ENCODE results near the gene RHOA. TPM values are rescaled to one million over a fixed set of nuclear protein-coding genes. Genes with fewer than 3 reads are reported as not detected.
"Not testable (repeated sequence)": the region's sequence is repeated elsewhere in the genome, so short reads cannot be mapped to it uniquely, and the experiment has no call there.

The RHOA gene
- polyA plus RNA-seq, 2 of the 4 experiments (the other 2 are of a cell fraction) = 332 to 549 TPM

GRCh38 chr3:49358217-49358883 lies 53.4 kb downstream of the RHOA start, which contains the start of gene GPX1 (continued):
- TF ChIP-seq PHF8 (IDR thresholded peaks at IDR 0.05; ENCODE audit: borderline replicate concordance, low read depth) (no peak), POLR2AphosphoS2 (conservative IDR thresholded peaks at IDR 0.05; ENCODE audit: low read length) (peak; percentile 83; the same call in 1 of the 2 replicates), BHLHE40 (IDR thresholded peaks at IDR 0.05; ENCODE audit: low read depth, low read length) (no peak; the same call in 1 of the 2 replicates), RARB (CRISPR knock-in tag; IDR thresholded peaks at IDR 0.05) (no peak), RCOR1 (IDR thresholded peaks at IDR 0.05; ENCODE audit: low read depth, low read length) (no peak), HOXB13 (CRISPR knock-in tag; IDR thresholded peaks at IDR 0.05; ENCODE audit: low read depth) (peak; percentile 55; the same call in 1 of the 2 replicates), FOSB (CRISPR knock-in tag; IDR thresholded peaks at IDR 0.05) (no peak), EHMT2 (IDR thresholded peaks at IDR 0.05; ENCODE audit: low read depth) (no peak), TP53 (CRISPR knock-in tag; IDR thresholded peaks at IDR 0.05) (peak; percentile 85; the same call in 1 of the 2 replicates), ZNF302 (CRISPR knock-in tag; IDR thresholded peaks at IDR 0.05) (no peak), ZC3H11A (IDR thresholded peaks at IDR 0.05) (no peak), BCL3 (IDR thresholded peaks at IDR 0.05) (peak; percentile 70; the same call in 1 of the 3 replicates), SMC3 (IDR thresholded peaks at IDR 0.05) (no peak)

DNA sequence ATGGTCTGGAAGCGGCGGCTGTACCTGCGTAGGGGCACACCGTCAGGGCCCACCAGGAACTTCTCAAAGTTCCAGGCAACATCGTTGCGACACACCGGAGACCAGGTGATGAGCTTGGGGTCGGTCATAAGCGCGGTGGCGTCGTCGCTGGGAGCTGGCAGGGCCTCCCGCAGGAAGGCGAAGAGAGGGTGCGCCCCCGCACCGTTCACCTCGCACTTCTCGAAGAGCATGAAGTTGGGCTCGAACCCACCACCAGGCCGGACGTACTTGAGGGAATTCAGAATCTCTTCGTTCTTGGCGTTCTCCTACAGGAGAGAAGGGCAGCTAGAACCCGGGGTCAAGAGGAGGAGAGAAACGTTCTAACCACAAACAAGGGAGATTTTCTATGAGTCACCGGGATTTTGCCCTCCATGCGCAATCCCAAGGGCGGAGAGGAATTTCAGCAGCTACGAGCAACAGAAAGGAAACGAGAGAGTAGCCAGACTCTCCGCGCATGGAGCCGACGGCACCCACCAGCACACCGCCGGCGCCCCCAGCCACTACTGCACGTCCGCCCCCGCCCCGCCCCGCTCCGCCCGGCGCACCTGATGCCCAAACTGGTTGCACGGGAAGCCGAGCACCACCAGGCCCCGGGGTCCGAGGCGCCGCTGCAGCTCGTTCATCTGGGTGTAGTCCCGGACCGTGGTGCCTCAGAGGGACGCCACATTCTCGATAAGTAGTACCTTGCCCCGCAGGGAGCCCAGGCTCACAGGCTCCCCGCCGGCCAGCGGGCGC lies 54.1 kb downstream of the RHOA start:
- DNase-seq (ENCODE audit: low read depth in 1 of 2, low spot score in 1 of 2) (peak; percentile 31 to 46), ATAC-seq (peak; percentile 26 to 50)
- Histone ChIP-seq H3K4me2 (peak overlapping the region; percentile 85), H3K27ac (peak overlapping the region; percentile 87 to 99), H3K4me3 (peak overlapping the region; percentile 67), H3K4me1 (peaks cover 22% of the 10 kb centered on the region)
- not testable (repeated sequence) for H3K9me3 ChIP-seq; FAIRE-seq; TF ChIP-seq FOSL2 (IDR thresholded peaks at IDR 0.05)
- ChIA-PET CTCF (interaction anchor here (0.8 to 1.7 kb wide), 2 partner anchors 18 kb away, joined by 3 to 6 read pairs; partner anchors contain the start of gene USP4), POLR2A (interaction anchor here (1.0 to 2.9 kb wide), 4 partner anchors 18 to 186 kb away, joined by 3 to 17 read pairs (median 8); partner anchors contain the start of genes DAG1, KLHDC8B, RHOA and TCTA)
- TF ChIP-seq FOSL2 (CRISPR knock-in tag; IDR thresholded peaks at IDR 0.05) = peak; percentile 72
- 8% methylated on average over 13 of the region's 63 CpGs for WGBS (ENCODE audit: missing lambda C conversion rate)

GRCh38 chr3:49357095-49357442 lies 54.7 kb downstream of the RHOA start:
- ChIA-PET POLR2A (interaction anchor here (1.0 to 2.9 kb wide), 3 partner anchors 17 to 186 kb away, joined by 3 to 17 read pairs (median 14); partner anchors contain the start of genes KLHDC8B, RHOA, TCTA and USP4), CTCF (interaction anchor here (0.8 kb wide), 1 partner anchor 17 kb away, joined by 3 read pairs; the partner anchor contains the start of gene USP4)
- FAIRE-seq; ATAC-seq; DNase-seq (ENCODE audit: low read depth in 1 of 2, low spot score in 1 of 2); H3K9me3 ChIP-seq: not testable (repeated sequence)
- Histone ChIP-seq H3K4me2 (peak overlapping the region; percentile 85), H3K27ac (peak overlapping the region; percentile 87 to 99), H3K4me1 (peaks cover 28% of the 10 kb centered on the region), H3K4me3 (peak overlapping the region; percentile 67)
- 60% methylated on average over 8 of the region's 10 CpGs for WGBS (ENCODE audit: missing lambda C conversion rate)
- 0 out of 5 replicates have a peak, but pooled peaks of 1 of the 2 experiments have one; percentile 12 for TF ChIP-seq JUN (IDR thresholded peaks at IDR 0.05)

DNA sequence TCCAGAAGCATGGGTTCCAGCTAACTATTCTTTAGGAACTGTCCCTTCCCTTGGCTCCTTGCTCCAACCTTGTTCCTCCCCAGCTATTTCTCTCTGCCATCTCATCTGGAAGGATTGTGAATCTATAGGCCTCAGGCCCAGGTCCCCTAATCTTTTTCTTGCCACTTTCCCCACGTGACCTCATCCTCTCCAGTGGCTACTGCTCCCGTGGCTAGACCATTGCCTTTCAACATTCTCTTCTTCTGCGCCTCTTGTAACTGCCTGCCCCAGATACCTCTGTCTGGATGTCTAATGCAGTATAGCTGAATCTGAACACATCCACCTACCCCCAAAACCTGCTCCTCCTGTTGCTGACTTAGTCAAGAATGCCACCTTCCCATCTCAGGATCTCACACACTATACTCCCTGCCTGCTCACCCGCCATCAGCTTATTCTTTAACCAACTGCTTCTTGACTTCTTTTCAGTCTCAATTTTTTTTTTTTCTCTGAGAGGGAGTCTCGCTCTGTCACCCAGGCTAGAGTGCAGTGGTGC lies 58.8 kb downstream of the RHOA start:
- WGBS (ENCODE audit: missing lambda C conversion rate) = 94% methylated on average over 5 of the region's 5 CpGs
- DNase-seq (ENCODE audit: low read depth in 1 of 2, low spot score in 1 of 2) (no peak), FAIRE-seq (no peak), ATAC-seq (no peak)
- CTCF ChIA-PET = interaction anchor here (1.6 to 2.9 kb wide), 2 partner anchors 13 to 182 kb away, joined by 7 to 13 read pairs; partner anchors contain the start of genes KLHDC8B and USP4
- POLR2A ChIA-PET = no interaction called here
- Histone ChIP-seq H3K4me2 (no peak overlapping the region), H3K27ac (peak overlapping the region in 1 of 2 experiments; percentile 83; a peak in 2 of 6 replicates), H3K4me3 (no peak overlapping the region), H3K4me1 (peaks cover 31% of the 10 kb centered on the region), H3K9me3 (no peaks in the 10 kb centered on the region)
- TF ChIP-seq RARB (CRISPR knock-in tag; IDR thresholded peaks at IDR 0.05) = no peak
- no peak for TF ChIP-seq MAFK (IDR thresholded peaks at IDR 0.05; ENCODE audit: partially characterized antibody)
- TF ChIP-seq BCL3 (IDR thresholded peaks at IDR 0.05) = no peak
